H9 (cell line): ENCODE measurements around the gene CEP250. TPM values are rescaled to one million over a fixed set of nuclear protein-coding genes. Genes with fewer than 3 reads are reported as not detected.

ENCODE experiments used
- DNase-seq: peaks from one replicate; pipeline ENCODE4 v3.0.0-alpha.2; 2017
- H2AFZ ChIP-seq: one replicate; pipeline ENCODE4 v1.6.1; 2013; ENCODE audit warnings: mild to moderate bottlenecking, low read length, control low read depth, moderate library complexity
- H2AK5ac ChIP-seq: 2 replicates; pipeline ENCODE4 v1.6.1; 2013; ENCODE audit warnings: low read length, control low read depth, mixed read lengths; ENCODE audit not compliant: insufficient read length
- H2BK120ac ChIP-seq: one replicate; pipeline ENCODE4 v1.6.1; 2013; ENCODE audit warnings: low read depth, mild to moderate bottlenecking, low read length, control low read depth, inconsistent platforms; ENCODE audit not compliant: poor library complexity, severe bottlenecking
- H2BK12ac ChIP-seq: 2 replicates; pipeline ENCODE4 v1.6.1; 2013; ENCODE audit warnings: low read length, control low read depth, mixed read lengths, low read depth; ENCODE audit not compliant: insufficient read length
- H2BK15ac ChIP-seq: 2 replicates; pipeline ENCODE4 v1.6.1; 2013; ENCODE audit warnings: low read depth, low read length, control low read depth
- H2BK20ac ChIP-seq: one replicate; pipeline ENCODE4 v1.6.1; 2013; ENCODE audit warnings: low read depth, mild to moderate bottlenecking, low read length, control low read depth, inconsistent platforms; ENCODE audit not compliant: poor library complexity, severe bottlenecking
- H2BK5ac ChIP-seq: 2 replicates; pipeline ENCODE4 v1.6.1; 2013; ENCODE audit warnings: low read length, control low read depth, mixed read lengths; ENCODE audit not compliant: insufficient read length
- H3K14ac ChIP-seq: 2 replicates; pipeline ENCODE4 v1.6.1; 2013; ENCODE audit warnings: low read length, control low read depth; ENCODE audit not compliant: insufficient read depth
- H3K18ac ChIP-seq: 2 replicates; pipeline ENCODE4 v1.6.1; 2013; ENCODE audit warnings: low read depth, mild to moderate bottlenecking, mixed read lengths, low read length, control low read depth; ENCODE audit not compliant: insufficient read length
- H3K23ac ChIP-seq: 2 replicates; pipeline ENCODE4 v1.6.1; 2013; ENCODE audit warnings: low read length, control low read depth, mixed read lengths, low read depth; ENCODE audit not compliant: insufficient read length
- H3K23me2 ChIP-seq: 2 replicates; pipeline ENCODE4 v1.6.1; 2013; ENCODE audit warnings: low read depth, mild to moderate bottlenecking, mixed read lengths, low read length, control low read depth; ENCODE audit not compliant: insufficient read length, poor library complexity, severe bottlenecking
- H3K27ac ChIP-seq: 2 replicates; pipeline ENCODE4 v1.5.1; 2013; ENCODE audit warnings: low read length, control low read depth, mixed read lengths, low read depth; ENCODE audit not compliant: insufficient read length
- H3K27me3 ChIP-seq: 2 replicates; pipeline ENCODE4 v1.6.1; 2013; ENCODE audit warnings: low read length, control low read depth, inconsistent platforms; ENCODE audit not compliant: insufficient read depth
- H3K4ac ChIP-seq: 2 replicates; pipeline ENCODE4 v1.6.1; 2013; ENCODE audit warnings: low read depth, mild to moderate bottlenecking, control low read depth, inconsistent platforms, low read length, moderate library complexity
- H3K4me1 ChIP-seq: 2 replicates; pipeline ENCODE4 v1.6.1; 2013; ENCODE audit warnings: low read length, control low read depth, inconsistent platforms; ENCODE audit not compliant: insufficient read depth
- H3K4me2 ChIP-seq: 2 replicates; pipeline ENCODE4 v1.6.1; 2013; ENCODE audit warnings: low read length, control low read depth, mixed read lengths; ENCODE audit not compliant: insufficient read length, insufficient read depth
- H3K56ac ChIP-seq: 2 replicates; pipeline ENCODE4 v1.6.1; 2013; ENCODE audit warnings: low read depth, mild to moderate bottlenecking, mixed read lengths, low read length, control low read depth; ENCODE audit not compliant: insufficient read length
- H3K79me1 ChIP-seq: 2 replicates; pipeline ENCODE4 v1.6.1; 2013; ENCODE audit warnings: low read depth, mild to moderate bottlenecking, moderate library complexity, low read length, control low read depth, inconsistent platforms; ENCODE audit not compliant: insufficient read depth, poor library complexity, severe bottlenecking
- H3K79me2 ChIP-seq: 2 replicates; pipeline ENCODE4 v1.6.1; 2013; ENCODE audit warnings: low read length, control low read depth, inconsistent platforms; ENCODE audit not compliant: insufficient read depth
- H3K9ac ChIP-seq: 2 replicates; pipeline ENCODE4 v1.6.1; 2013; ENCODE audit warnings: low read length, control low read depth, mixed read lengths; ENCODE audit not compliant: insufficient read length; ENCODE audit errors: extremely low read depth
- H3K9me3 ChIP-seq: one replicate; pipeline ENCODE4 v1.6.1; 2013; ENCODE audit warnings: low read depth, low read length, inconsistent platforms; ENCODE audit not compliant: control insufficient read depth
- H3T11ph ChIP-seq: one replicate; pipeline ENCODE4 v1.6.1; 2013; ENCODE audit warnings: mild to moderate bottlenecking, low read length, control low read depth, inconsistent platforms
- H4K20me1 ChIP-seq: one replicate; pipeline ENCODE4 v1.6.1; 2013; ENCODE audit not compliant: control insufficient read depth, insufficient read length, insufficient read depth
- H4K5ac ChIP-seq: 2 replicates; pipeline ENCODE4 v1.6.1; 2013; ENCODE audit warnings: low read depth, mild to moderate bottlenecking, mixed read lengths, low read length, control low read depth; ENCODE audit not compliant: insufficient read length
- H4K8ac ChIP-seq: replicated peaks from 2 replicates; pipeline ENCODE4 v1.6.1; 2013; ENCODE audit warnings: low read length, control low read depth, mixed read lengths, low read depth; ENCODE audit not compliant: insufficient read length
- H4K91ac ChIP-seq: 2 replicates; pipeline ENCODE4 v1.6.1; 2013; ENCODE audit warnings: low read depth, mild to moderate bottlenecking, moderate library complexity, mixed read lengths, low read length, control low read depth; ENCODE audit not compliant: insufficient read length
- H3K27ac Mint-ChIP-seq, 3 experiments: 2 replicates in 2 of 3; 3 replicates in 1 of 3; pipeline ENCODE4 v1.8.0; 2020 to 2021; ENCODE audit warnings: mixed read lengths in 3 of 3, mild to moderate bottlenecking in 1 of 3, moderate library complexity in 1 of 3
- H3K27me3 Mint-ChIP-seq: 2 replicates; pipeline ENCODE4 v1.8.0; 2021; ENCODE audit warnings: low read depth, mild to moderate bottlenecking, moderate library complexity, mixed read lengths
- H3K36me3 Mint-ChIP-seq, 3 experiments: 2 replicates in 2 of 3; 3 replicates in 1 of 3; pipeline ENCODE4 v1.8.0; 2020 to 2021; ENCODE audit warnings: low read depth in 3 of 3, mixed read lengths in 3 of 3; ENCODE audit not compliant: insufficient read depth in 1 of 3
- H3K4me1 Mint-ChIP-seq, 2 experiments: 2 replicates each; pipeline ENCODE4 v1.8.0; 2020; ENCODE audit warnings: mixed read lengths in 2 of 2
- H3K4me3 Mint-ChIP-seq, 2 experiments: 2 replicates in 1 of 2; 3 replicates in 1 of 2; pipeline ENCODE4 v1.8.0; 2020 to 2021; ENCODE audit warnings: mild to moderate bottlenecking in 2 of 2, mixed read lengths in 2 of 2, moderate library complexity in 1 of 2
- H3K9me3 Mint-ChIP-seq, 2 experiments: 2 replicates in 1 of 2; 3 replicates in 1 of 2; pipeline ENCODE4 v1.8.0; 2020; ENCODE audit warnings: mild to moderate bottlenecking in 2 of 2, mixed read lengths in 2 of 2, moderate library complexity in 1 of 2
- WGBS: extraction: QIAGEN DNeasy Blood & Tissue Kit; methylation state at CpG from one replicate; pipeline ENCODE4 v1.1.7; 2013; ENCODE audit warnings: missing lambda C conversion rate, low lambda C conversion rate, mixed read lengths; ENCODE audit not compliant: insufficient read length; ENCODE audit errors: extremely low coverage; 5-methylcytosine and 5-hydroxymethylcytosine counted together
- total RNA-seq: library from RNA; stranded (reverse); gene quantifications from 2 replicates; pipeline ENCODE4 v1.2.1, GENCODE V29; 2021
- TF ChIP-seq, protein P1 (sequence below): fragments of 200-600 bp; sonication (generic); conservative IDR thresholded peaks from 3 replicates; pipeline ENCODE4 v1.8.0; 2021; ENCODE audit warnings: antibody characterized with exemption, mild to moderate bottlenecking

Gene CEP250
- total RNA-seq, 1 experiment from 2014 or later: 29.8 TPM

DNA sequence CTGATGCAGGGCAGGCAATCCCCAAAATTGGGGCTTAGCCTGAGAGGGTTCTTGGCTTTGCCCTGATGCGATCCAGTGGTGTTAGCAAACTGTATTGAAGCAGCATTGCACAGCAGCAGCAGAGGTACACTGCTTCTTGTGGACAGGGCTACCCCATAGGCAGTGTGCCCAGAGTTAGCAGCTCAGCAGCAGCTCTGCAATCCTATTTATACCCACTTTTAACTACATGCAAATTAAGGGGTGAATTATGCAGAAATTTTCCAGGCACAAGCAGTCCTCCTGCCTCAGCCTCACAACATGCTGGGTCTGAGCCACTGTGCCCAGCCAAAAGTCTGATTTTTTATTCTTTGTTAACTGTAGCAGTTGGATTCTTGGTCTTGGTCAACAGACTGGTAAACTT lies 70.2 kb downstream of the CEP250 start:
- Histone ChIP-seq H2BK15ac (no peak overlapping the region), H2BK5ac (no peak overlapping the region), H4K91ac (no peak overlapping the region), H4K20me1 (no peaks in the 10 kb centered on the region), H3K79me2 (no peaks in the 10 kb centered on the region), H3T11ph (no peak overlapping the region), H3K14ac (no peak overlapping the region; the same call in 1 of the 2 replicates), H3K4me1 (no peaks in the 10 kb centered on the region), H2BK20ac (no peak overlapping the region), H3K18ac (no peak overlapping the region), H3K27ac (no peak overlapping the region), H3K9me3 (no peaks in the 10 kb centered on the region), H3K9ac (no peak overlapping the region), H3K79me1 (no peaks in the 10 kb centered on the region), H2BK120ac (no peak overlapping the region), H3K56ac (no peak overlapping the region), H3K23me2 (no peaks in the 10 kb centered on the region), H4K8ac (no peak overlapping the region), H2BK12ac (no peak overlapping the region), H3K27me3 (no peaks in the 10 kb centered on the region), H4K5ac (no peak overlapping the region), H3K4ac (no peak overlapping the region), H3K4me2 (no peak overlapping the region), H2AK5ac (no peak overlapping the region), H2AFZ (no peak overlapping the region), H3K23ac (no peak overlapping the region)
- TF ChIP-seq, protein P1, sequence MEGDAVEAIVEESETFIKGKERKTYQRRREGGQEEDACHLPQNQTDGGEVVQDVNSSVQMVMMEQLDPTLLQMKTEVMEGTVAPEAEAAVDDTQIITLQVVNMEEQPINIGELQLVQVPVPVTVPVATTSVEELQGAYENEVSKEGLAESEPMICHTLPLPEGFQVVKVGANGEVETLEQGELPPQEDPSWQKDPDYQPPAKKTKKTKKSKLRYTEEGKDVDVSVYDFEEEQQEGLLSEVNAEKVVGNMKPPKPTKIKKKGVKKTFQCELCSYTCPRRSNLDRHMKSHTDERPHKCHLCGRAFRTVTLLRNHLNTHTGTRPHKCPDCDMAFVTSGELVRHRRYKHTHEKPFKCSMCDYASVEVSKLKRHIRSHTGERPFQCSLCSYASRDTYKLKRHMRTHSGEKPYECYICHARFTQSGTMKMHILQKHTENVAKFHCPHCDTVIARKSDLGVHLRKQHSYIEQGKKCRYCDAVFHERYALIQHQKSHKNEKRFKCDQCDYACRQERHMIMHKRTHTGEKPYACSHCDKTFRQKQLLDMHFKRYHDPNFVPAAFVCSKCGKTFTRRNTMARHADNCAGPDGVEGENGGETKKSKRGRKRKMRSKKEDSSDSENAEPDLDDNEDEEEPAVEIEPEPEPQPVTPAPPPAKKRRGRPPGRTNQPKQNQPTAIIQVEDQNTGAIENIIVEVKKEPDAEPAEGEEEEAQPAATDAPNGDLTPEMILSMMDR: no peak
- Mint-ChIP-seq H3K4me3 (no peak overlapping the region), H3K4me1 (0 out of 4 replicates have a peak, but pooled peaks cover 3 to 4% of the 10 kb centered on the region in 2 experiments), H3K27ac (no peak overlapping the region), H3K27me3 (peaks cover 2% of the 10 kb centered on the region), H3K9me3 (peaks cover 7 to 12% of the 10 kb centered on the region in 2 experiments; a peak in 4 of 5 replicates), H3K36me3 (no peaks in the 10 kb centered on the region; a peak in 1 of 7 replicates)
- no peak for DNase-seq
- no CpG with 5 or more reads among the region's 1 CpG for WGBS
